ENCODE measurements around the gene NDUFA8. TPM values are rescaled to one million over a fixed set of nuclear protein-coding genes. Genes with fewer than 3 reads are reported as not detected.
"Not testable (repeated sequence)": the region's sequence is repeated elsewhere in the genome, so short reads cannot be mapped to it uniquely, and the experiment has no call there.

NDUFA8 gene
- polyA plus RNA-seq, 4 donors, result 68.0 to 188 (median 106) TPM

GRCh38 chr9:122120316-122121071, 39.1 kb downstream of the NDUFA8 start:
- DNase-seq (no peak), FAIRE-seq (no peak)
- Histone ChIP-seq H3K36me3 (ENCODE audit: control insufficient read depth in 3 of 3, insufficient read depth in 2 of 3, low read depth in 1 of 3, low read length in 3 of 3) (no peaks in the 10 kb centered on the region), H3K9me3 (ENCODE audit: control insufficient read depth in 2 of 2, insufficient read depth in 1 of 2, low read depth in 1 of 2, low read length in 1 of 2) (peaks cover 0 to 2% of the 10 kb centered on the region in 2 donors), H3K4me1 (ENCODE audit: control insufficient read depth in 3 of 3, insufficient read depth in 2 of 3, low read depth in 1 of 3, low read length in 2 of 3) (no peaks in the 10 kb centered on the region), H3K27me3 (ENCODE audit: control insufficient read depth in 3 of 3, insufficient read depth in 3 of 3, low read length in 3 of 3) (peaks cover 0 to 17% (median under 1%) of the 10 kb centered on the region in 3 donors), H3K27ac (ENCODE audit: low read depth in 1 of 3, low read length in 2 of 3) (no peak overlapping the region), H3K4me3 (ENCODE audit: low read depth in 1 of 3, low read length in 3 of 3) (no peak overlapping the region)
- 76 to 80% (median 78%) methylated on average over 10 of the region's 10 CpGs for WGBS, 3 donors

GRCh38 chr9:122119721-122120120, 39.9 kb downstream of the NDUFA8 start:
- H3K9me3 ChIP-seq (ENCODE audit: control insufficient read depth in 2 of 2, insufficient read depth in 1 of 2, low read depth in 1 of 2, low read length in 1 of 2), result peaks cover 0 to 2% of the 10 kb centered on the region in 2 donors
- no peaks in the 10 kb centered on the region for H3K36me3 ChIP-seq (ENCODE audit: control insufficient read depth in 3 of 3, insufficient read depth in 2 of 3, low read depth in 1 of 3, low read length in 3 of 3)
- no peak overlapping the region for H3K4me3 ChIP-seq (ENCODE audit: low read depth in 1 of 3, low read length in 3 of 3)
- 88 to 92% (median 91%) methylated on average over 5 of the region's 5 CpGs for WGBS, 3 donors
- no peaks in the 10 kb centered on the region for H3K4me1 ChIP-seq (ENCODE audit: control insufficient read depth in 3 of 3, insufficient read depth in 2 of 3, low read depth in 1 of 3, low read length in 2 of 3)
- H3K27me3 ChIP-seq (ENCODE audit: control insufficient read depth in 3 of 3, insufficient read depth in 3 of 3, low read length in 3 of 3), result peaks cover 0 to 9% (median 0%) of the 10 kb centered on the region in 3 donors
- H3K27ac ChIP-seq (ENCODE audit: low read depth in 1 of 3, low read length in 2 of 3), result no peak overlapping the region
- DNase-seq (no peak), FAIRE-seq (no peak)

GRCh38 chr9:122119166-122119521, 40.4 kb downstream of the NDUFA8 start:
- Histone ChIP-seq H3K9me3 (ENCODE audit: control insufficient read depth in 2 of 2, insufficient read depth in 1 of 2, low read depth in 1 of 2, low read length in 1 of 2) (peaks cover 0 to 2% of the 10 kb centered on the region in 2 donors), H3K4me1 (ENCODE audit: control insufficient read depth in 3 of 3, insufficient read depth in 2 of 3, low read depth in 1 of 3, low read length in 2 of 3) (no peaks in the 10 kb centered on the region), H3K27ac (ENCODE audit: low read depth in 1 of 3, low read length in 2 of 3) (no peak overlapping the region), H3K4me3 (ENCODE audit: low read depth in 1 of 3, low read length in 3 of 3) (no peak overlapping the region), H3K36me3 (ENCODE audit: control insufficient read depth in 3 of 3, insufficient read depth in 2 of 3, low read depth in 1 of 3, low read length in 3 of 3) (no peaks in the 10 kb centered on the region), H3K27me3 (ENCODE audit: control insufficient read depth in 3 of 3, insufficient read depth in 3 of 3, low read length in 3 of 3) (peaks cover 0 to 3% (median 0%) of the 10 kb centered on the region in 3 donors)
- DNase-seq (no peak), FAIRE-seq (no peak)
- WGBS, 3 donors, result 81 to 90% (median 87%) methylated on average over 13 of the region's 13 CpGs

GRCh38 chr9:122118343-122119165, 41.0 kb downstream of the NDUFA8 start:
- Histone ChIP-seq H3K9me3 (ENCODE audit: control insufficient read depth in 2 of 2, insufficient read depth in 1 of 2, low read depth in 1 of 2, low read length in 1 of 2) (peaks cover 0 to 2% of the 10 kb centered on the region in 2 donors), H3K4me1 (ENCODE audit: control insufficient read depth in 3 of 3, insufficient read depth in 2 of 3, low read depth in 1 of 3, low read length in 2 of 3) (no peaks in the 10 kb centered on the region), H3K27me3 (ENCODE audit: control insufficient read depth in 3 of 3, insufficient read depth in 3 of 3, low read length in 3 of 3) (peaks cover 0 to 3% (median 0%) of the 10 kb centered on the region in 3 donors), H3K36me3 (ENCODE audit: control insufficient read depth in 3 of 3, insufficient read depth in 2 of 3, low read depth in 1 of 3, low read length in 3 of 3) (no peaks in the 10 kb centered on the region), H3K27ac (ENCODE audit: low read depth in 1 of 3, low read length in 2 of 3) (no peak overlapping the region), H3K4me3 (ENCODE audit: low read depth in 1 of 3, low read length in 3 of 3) (no peak overlapping the region)
- 71 to 73% (median 72%) methylated on average over 5 of the region's 5 CpGs for WGBS, 3 donors
- DNase-seq, result no peak
- FAIRE-seq, result no peak

GRCh38 chr9:122117241-122117640, 42.3 kb downstream of the NDUFA8 start:
- FAIRE-seq; DNase-seq; H3K4me3 ChIP-seq (ENCODE audit: low read depth in 1 of 3, low read length in 3 of 3); H3K27ac ChIP-seq (ENCODE audit: low read depth in 1 of 3, low read length in 2 of 3); H3K4me1 ChIP-seq (ENCODE audit: control insufficient read depth in 3 of 3, insufficient read depth in 2 of 3, low read depth in 1 of 3, low read length in 2 of 3); H3K27me3 ChIP-seq (ENCODE audit: control insufficient read depth in 3 of 3, insufficient read depth in 3 of 3, low read length in 3 of 3); H3K9me3 ChIP-seq (ENCODE audit: control insufficient read depth in 2 of 2, insufficient read depth in 1 of 2, low read depth in 1 of 2, low read length in 1 of 2); H3K36me3 ChIP-seq (ENCODE audit: control insufficient read depth in 3 of 3, insufficient read depth in 2 of 3, low read depth in 1 of 3, low read length in 3 of 3): not testable (repeated sequence)
- 69 to 73% (median 71%) methylated on average over 9 of the region's 9 CpGs for WGBS, 3 donors

- peaks cover 0 to 2% of the 10 kb centered on the region in 2 donors for H3K9me3 ChIP-seq (ENCODE audit: control insufficient read depth in 2 of 2, insufficient read depth in 1 of 2, low read depth in 1 of 2, low read length in 1 of 2)
- H3K4me1 ChIP-seq (ENCODE audit: control insufficient read depth in 3 of 3, insufficient read depth in 2 of 3, low read depth in 1 of 3, low read length in 2 of 3), result no peaks in the 10 kb centered on the region
- WGBS, 3 donors, result 87 to 89% (median 88%) methylated on average over 10 of the region's 10 CpGs
- H3K27me3 ChIP-seq (ENCODE audit: control insufficient read depth in 3 of 3, insufficient read depth in 3 of 3, low read length in 3 of 3), result peaks cover 0 to 4% (median 0%) of the 10 kb centered on the region in 3 donors
- FAIRE-seq (no peak), DNase-seq (no peak)
- H3K36me3 ChIP-seq (ENCODE audit: control insufficient read depth in 3 of 3, insufficient read depth in 2 of 3, low read depth in 1 of 3, low read length in 3 of 3), result no peaks in the 10 kb centered on the region
- H3K27ac ChIP-seq (ENCODE audit: low read depth in 1 of 3, low read length in 2 of 3), result no peak overlapping the region
- H3K4me3 ChIP-seq (ENCODE audit: low read depth in 1 of 3, low read length in 3 of 3), result no peak overlapping the region
Observed at GRCh38 chr9:122116448-122117173, 43.0 kb downstream of the NDUFA8 start.

GRCh38 chr9:122116040-122116439, 43.5 kb downstream of the NDUFA8 start:
- Histone ChIP-seq H3K4me3 (ENCODE audit: low read depth in 1 of 3, low read length in 3 of 3) (no peak overlapping the region), H3K4me1 (ENCODE audit: control insufficient read depth in 3 of 3, insufficient read depth in 2 of 3, low read depth in 1 of 3, low read length in 2 of 3) (no peaks in the 10 kb centered on the region), H3K27me3 (ENCODE audit: control insufficient read depth in 3 of 3, insufficient read depth in 3 of 3, low read length in 3 of 3) (peaks cover 0 to 4% (median 0%) of the 10 kb centered on the region in 3 donors), H3K27ac (ENCODE audit: low read depth in 1 of 3, low read length in 2 of 3) (no peak overlapping the region), H3K36me3 (ENCODE audit: control insufficient read depth in 3 of 3, insufficient read depth in 2 of 3, low read depth in 1 of 3, low read length in 3 of 3) (no peaks in the 10 kb centered on the region), H3K9me3 (ENCODE audit: control insufficient read depth in 2 of 2, insufficient read depth in 1 of 2, low read depth in 1 of 2, low read length in 1 of 2) (peaks cover 0 to 2% of the 10 kb centered on the region in 2 donors)
- DNase-seq, result no peak
- no peak for FAIRE-seq
- 43 to 65% (median 61%) methylated on average over 4 of the region's 4 CpGs for WGBS, 3 donors

Measured in small intestine (tissue), 7 donors.